GM12864 (cell line): ENCODE results near the gene CENPN.

Experiments
- DNase-seq: peaks from one replicate; pipeline ENCODE4 v3.0.0-alpha.2; 2011; ENCODE audit warnings: low read depth
- H3K4me3 ChIP-seq: 2 replicates; pipeline ENCODE4 v1.5.1; 2011; ENCODE audit warnings: mild to moderate bottlenecking, low read depth, low read length, control low read depth
- TF ChIP-seq, protein P1 (sequence below): IDR thresholded peaks from 2 replicates; pipeline ENCODE4 v1.5.1; 2011; ENCODE audit warnings: low read depth, mild to moderate bottlenecking, moderate library complexity, low read length, control low read depth, inconsistent platforms; ENCODE audit errors: missing control alignments

Gene CENPN

DNA sequence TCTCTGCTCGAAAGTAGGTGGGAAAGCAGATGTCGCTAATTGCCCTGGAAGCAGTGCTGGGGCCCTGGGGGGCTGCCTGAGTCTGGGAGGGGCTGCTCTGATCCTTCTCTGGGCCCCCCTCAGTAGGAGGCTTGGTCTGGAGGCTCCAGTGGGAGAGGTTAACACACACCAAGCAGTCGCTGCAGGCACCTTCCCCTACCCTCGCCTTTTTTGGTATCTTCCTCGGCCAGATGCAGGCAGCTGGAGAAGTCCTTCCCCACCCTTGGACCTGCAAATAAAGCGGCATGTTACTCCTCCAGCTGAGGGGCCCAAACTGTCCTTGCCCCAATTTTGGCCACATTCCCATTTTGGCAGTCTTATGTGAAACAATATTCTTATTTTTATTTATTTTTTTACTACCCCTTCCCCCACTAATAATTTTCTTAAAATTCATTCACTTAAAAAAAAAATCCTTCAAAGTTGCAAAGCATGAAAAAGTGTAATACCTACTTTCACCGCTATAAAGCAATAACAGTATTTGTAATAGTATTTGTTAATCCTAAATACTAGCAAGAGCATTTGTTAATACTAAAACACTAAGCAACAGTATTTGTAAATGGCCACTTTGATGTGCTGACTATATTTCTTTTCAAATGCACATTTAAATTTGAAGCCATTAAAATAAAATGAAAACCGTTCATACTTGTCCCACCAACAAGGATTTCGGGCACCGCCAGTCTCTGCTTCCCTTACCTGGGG, 55.0 kb downstream of the CENPN start:
- no peak overlapping the region for H3K4me3 ChIP-seq
- TF ChIP-seq, protein P1, sequence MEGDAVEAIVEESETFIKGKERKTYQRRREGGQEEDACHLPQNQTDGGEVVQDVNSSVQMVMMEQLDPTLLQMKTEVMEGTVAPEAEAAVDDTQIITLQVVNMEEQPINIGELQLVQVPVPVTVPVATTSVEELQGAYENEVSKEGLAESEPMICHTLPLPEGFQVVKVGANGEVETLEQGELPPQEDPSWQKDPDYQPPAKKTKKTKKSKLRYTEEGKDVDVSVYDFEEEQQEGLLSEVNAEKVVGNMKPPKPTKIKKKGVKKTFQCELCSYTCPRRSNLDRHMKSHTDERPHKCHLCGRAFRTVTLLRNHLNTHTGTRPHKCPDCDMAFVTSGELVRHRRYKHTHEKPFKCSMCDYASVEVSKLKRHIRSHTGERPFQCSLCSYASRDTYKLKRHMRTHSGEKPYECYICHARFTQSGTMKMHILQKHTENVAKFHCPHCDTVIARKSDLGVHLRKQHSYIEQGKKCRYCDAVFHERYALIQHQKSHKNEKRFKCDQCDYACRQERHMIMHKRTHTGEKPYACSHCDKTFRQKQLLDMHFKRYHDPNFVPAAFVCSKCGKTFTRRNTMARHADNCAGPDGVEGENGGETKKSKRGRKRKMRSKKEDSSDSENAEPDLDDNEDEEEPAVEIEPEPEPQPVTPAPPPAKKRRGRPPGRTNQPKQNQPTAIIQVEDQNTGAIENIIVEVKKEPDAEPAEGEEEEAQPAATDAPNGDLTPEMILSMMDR, result no peak
- DNase-seq, result no peak

DNA sequence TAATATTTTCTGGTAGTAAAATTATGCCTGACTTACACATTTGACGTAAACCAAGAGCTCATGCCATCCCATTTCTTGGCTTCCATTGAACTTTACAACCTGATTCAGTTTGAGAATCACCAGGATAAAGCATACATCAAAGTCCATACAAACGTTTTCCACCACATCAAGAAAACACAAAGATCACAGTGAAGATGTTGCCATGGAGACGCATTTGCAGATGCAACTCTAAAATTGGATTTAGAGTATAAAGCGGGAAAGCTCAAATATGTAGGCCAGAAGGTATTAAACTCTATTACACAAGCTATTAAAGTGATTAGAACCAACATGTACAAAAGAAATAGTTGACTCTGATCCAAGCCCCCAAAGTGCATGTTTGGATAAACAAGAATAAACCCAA, 59.7 kb downstream of the CENPN start:
- no peak for DNase-seq
- H3K4me3 ChIP-seq, result no peak overlapping the region
- TF ChIP-seq, protein P1, result no peak

DNA sequence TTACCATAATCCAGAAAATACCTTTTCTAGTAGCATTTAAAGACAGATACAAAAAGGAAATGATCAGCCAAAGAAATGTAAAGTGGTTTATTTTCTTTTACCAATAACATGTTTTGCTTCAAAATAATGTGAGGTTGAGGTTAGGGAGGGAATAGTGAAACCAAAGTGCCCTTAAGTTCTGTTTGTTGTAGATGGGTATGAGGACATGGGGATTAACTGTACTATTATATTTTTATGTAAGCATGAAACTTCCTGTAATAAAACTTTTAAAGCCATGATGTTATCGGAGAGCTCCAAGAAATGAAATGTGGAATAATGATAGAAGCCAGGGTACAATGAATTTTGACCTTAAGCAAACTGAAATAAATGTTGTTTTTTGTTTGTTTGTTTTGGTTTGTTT, 60.2 kb downstream of the CENPN start:
- no peak overlapping the region for H3K4me3 ChIP-seq
- no peak for DNase-seq
- TF ChIP-seq, protein P1, result no peak

DNA sequence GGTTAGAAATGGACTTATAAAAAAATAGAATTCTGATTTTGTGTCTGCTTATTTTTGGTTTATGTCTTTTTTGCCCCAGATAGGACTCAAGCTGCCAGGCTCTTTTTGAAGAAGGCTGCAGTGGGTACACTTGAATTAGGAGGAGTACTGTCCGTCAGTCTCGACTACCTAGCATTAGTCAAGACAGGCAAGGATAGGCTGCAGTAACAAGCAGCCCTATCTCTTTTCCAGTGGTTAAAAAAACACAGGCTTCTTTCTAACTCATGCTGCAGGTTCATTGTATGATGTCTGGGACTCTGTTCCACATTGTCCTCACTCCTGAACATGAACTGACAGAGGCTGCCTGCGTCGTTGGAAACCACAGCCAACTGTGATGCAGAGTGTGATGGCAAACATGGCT, 62.0 kb downstream of the CENPN start:
- no peak for DNase-seq
- no peak overlapping the region for H3K4me3 ChIP-seq
- TF ChIP-seq, protein P1, result no peak

DNA sequence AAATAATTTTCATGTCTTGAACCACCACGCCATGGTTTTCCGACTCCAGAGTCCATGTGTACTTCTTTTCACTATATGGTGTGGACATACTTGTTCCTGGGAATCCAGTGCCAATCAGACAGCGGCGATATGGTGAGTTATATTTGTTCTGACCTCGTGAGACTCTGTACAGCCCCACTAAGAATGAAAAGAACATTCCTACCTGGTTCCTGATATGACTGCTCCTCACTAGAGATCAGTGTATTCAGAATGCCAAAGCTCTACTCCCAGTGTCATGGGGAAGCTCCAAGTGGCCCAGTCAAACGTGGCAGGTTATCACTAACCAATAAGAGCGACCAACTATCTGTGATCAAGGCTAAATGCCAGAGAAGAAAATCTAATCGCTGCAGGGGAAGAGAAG, 64.0 kb downstream of the CENPN start:
- TF ChIP-seq, protein P1, result no peak
- DNase-seq, result no peak
- H3K4me3 ChIP-seq, result no peak overlapping the region

DNA sequence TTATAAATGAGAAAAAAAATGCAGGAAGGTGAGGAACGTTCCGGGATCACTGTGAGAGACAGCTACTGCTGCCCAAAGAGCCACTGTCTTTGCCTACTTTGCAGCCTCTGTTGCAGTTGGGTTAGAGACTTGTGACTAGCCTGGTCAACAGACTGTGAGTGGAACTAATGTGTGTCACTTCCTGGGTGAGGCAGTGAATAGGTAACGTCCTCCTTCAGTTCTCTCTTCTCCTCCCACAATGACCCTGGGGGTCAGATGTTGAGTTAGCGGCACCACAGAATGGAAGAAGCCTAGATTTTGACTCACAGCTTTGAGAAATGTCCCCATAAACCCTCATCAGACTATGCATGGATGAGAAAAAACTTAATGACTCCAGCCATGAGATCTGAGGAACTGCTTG, 64.8 kb downstream of the CENPN start:
- H3K4me3 ChIP-seq, result no peak overlapping the region
- TF ChIP-seq, protein P1, result no peak
- DNase-seq, result no peak
